Stimulated activated effector memory CD8-positive, alpha-beta T cell treated with anti-CD3 and anti-CD28 coated beads, Interleukin-12 subunit alpha, Interleukin-12 subunit beta, amount 100 ng/mL, for 72 hours (primary cell): ENCODE data around the gene P2RX5.

Experiments used
- ATAC-seq: fragments of 150-1000 bp; cut with Tn5 transposase; 2 replicates; pipeline ENCODE4 v1.10.0; 2021
- DNase-seq, 2 donors: peaks; one replicate each; pipeline ENCODE4 v3.0.0; 2021 to 2022; ENCODE audit warnings: low spot score in 2 of 2
- H3K27ac Mint-ChIP-seq: one replicate; pipeline ENCODE4 v1.8.0; 2022; ENCODE audit warnings: mild to moderate bottlenecking, mixed read lengths
- H3K36me3 Mint-ChIP-seq: one replicate; pipeline ENCODE4 v1.8.0; 2022; ENCODE audit warnings: mild to moderate bottlenecking, mixed read lengths
- H3K4me1 Mint-ChIP-seq: one replicate; pipeline ENCODE4 v1.8.0; 2022; ENCODE audit warnings: mixed read lengths
- H3K4me3 Mint-ChIP-seq: one replicate; pipeline ENCODE4 v1.8.0; 2022; ENCODE audit warnings: mild to moderate bottlenecking, mixed read lengths
- H3K9me3 Mint-ChIP-seq: one replicate; pipeline ENCODE4 v1.8.0; 2022; ENCODE audit warnings: mixed read lengths

Gene P2RX5

GRCh38 chr17:3636154-3636907, 59.6 kb downstream of the P2RX5 start, which contains the start of the genes CTNS and SHPK:
TSS of gene CTNS (plus strand) at chr17:3636760. CDS start at chr17:3640207, 3,447 bp downstream.
TSS of gene SHPK (minus strand) at chr17:3636250. CDS start at chr17:3636219, 31 bp downstream.
- peak; percentile 87 to 97 for DNase-seq
- Mint-ChIP-seq H3K36me3 (peaks cover 39% of the 10 kb centered on the region), H3K27ac (peak within 1 kb of the TSS; percentile 97), H3K9me3 (no peaks in the 10 kb centered on the region), H3K4me3 (peak within 1 kb of the TSS; percentile 91), H3K4me1 (peaks cover 48% of the 10 kb centered on the region)
- ATAC-seq = peak; percentile 97

GRCh38 chr17:3635474-3636153, 60.3 kb downstream of the P2RX5 start:
- peaks cover 45% of the 10 kb centered on the region for H3K4me1 Mint-ChIP-seq
- peak; percentile 39 for ATAC-seq
- peaks cover 38% of the 10 kb centered on the region for H3K36me3 Mint-ChIP-seq
- no peak for DNase-seq
- H3K9me3 Mint-ChIP-seq = no peaks in the 10 kb centered on the region
- peak overlapping the region; percentile 91 for H3K4me3 Mint-ChIP-seq
- peak overlapping the region; percentile 97 for H3K27ac Mint-ChIP-seq

GRCh38 chr17:3632287-3632686, 63.7 kb downstream of the P2RX5 start:
- Mint-ChIP-seq H3K9me3 (no peaks in the 10 kb centered on the region), H3K27ac (no peak overlapping the region), H3K36me3 (peaks cover 52% of the 10 kb centered on the region), H3K4me1 (peaks cover 18% of the 10 kb centered on the region), H3K4me3 (no peak overlapping the region)
- DNase-seq (no peak), ATAC-seq (no peak)

GRCh38 chr17:3630781-3631180, 65.2 kb downstream of the P2RX5 start:
- peak overlapping the region; percentile 15 for H3K27ac Mint-ChIP-seq
- ATAC-seq (no peak), DNase-seq (no peak)
- H3K4me3 Mint-ChIP-seq = no peak overlapping the region
- no peaks in the 10 kb centered on the region for H3K9me3 Mint-ChIP-seq
- H3K36me3 Mint-ChIP-seq = peaks cover 61% of the 10 kb centered on the region
- H3K4me1 Mint-ChIP-seq = peaks cover 14% of the 10 kb centered on the region

- DNase-seq = no peak
- no peak for ATAC-seq
- Mint-ChIP-seq H3K4me3 (no peak overlapping the region), H3K27ac (no peak overlapping the region), H3K36me3 (peaks cover 66% of the 10 kb centered on the region), H3K9me3 (no peaks in the 10 kb centered on the region), H3K4me1 (no peaks in the 10 kb centered on the region)
Measured at GRCh38 chr17:3627769-3628167, 68.2 kb downstream of the P2RX5 start.

- no peak overlapping the region for H3K27ac Mint-ChIP-seq
- no peak for DNase-seq
- H3K4me1 Mint-ChIP-seq = no peaks in the 10 kb centered on the region
- peaks cover 73% of the 10 kb centered on the region for H3K36me3 Mint-ChIP-seq
- no peak overlapping the region for H3K4me3 Mint-ChIP-seq
- H3K9me3 Mint-ChIP-seq = no peaks in the 10 kb centered on the region
- ATAC-seq = no peak
Measured at GRCh38 chr17:3626831-3627768, 68.9 kb downstream of the P2RX5 start.
